ENCODE measurements around the gene PRAMEF14.
"Not testable (repeated sequence)": the region's sequence is repeated elsewhere in the genome, so short reads cannot be mapped to it uniquely, and the experiment has no call there.

DNA sequence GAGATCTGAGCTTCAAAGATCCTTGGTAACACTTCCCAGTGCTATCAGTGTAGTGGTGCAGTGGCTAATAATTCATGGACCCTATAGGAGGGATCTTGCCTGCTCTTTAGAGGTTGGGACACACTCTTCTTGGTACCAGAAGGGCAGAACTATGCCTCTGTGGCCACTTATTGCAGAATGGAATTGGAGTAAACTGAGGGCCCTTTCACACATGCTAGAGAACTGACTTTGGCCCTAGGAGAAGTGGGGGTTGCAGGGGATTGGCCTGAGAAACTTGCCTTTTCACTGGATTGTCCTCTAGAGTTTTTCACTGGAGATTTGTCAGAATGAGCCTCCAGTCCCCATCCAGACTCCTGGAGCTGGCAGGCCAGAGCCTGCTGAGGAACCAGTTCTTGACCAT, 42.4 kb upstream of the PRAMEF14 start, which contains the start of gene PRAMEF17:
- TF ChIP-seq, protein P1, sequence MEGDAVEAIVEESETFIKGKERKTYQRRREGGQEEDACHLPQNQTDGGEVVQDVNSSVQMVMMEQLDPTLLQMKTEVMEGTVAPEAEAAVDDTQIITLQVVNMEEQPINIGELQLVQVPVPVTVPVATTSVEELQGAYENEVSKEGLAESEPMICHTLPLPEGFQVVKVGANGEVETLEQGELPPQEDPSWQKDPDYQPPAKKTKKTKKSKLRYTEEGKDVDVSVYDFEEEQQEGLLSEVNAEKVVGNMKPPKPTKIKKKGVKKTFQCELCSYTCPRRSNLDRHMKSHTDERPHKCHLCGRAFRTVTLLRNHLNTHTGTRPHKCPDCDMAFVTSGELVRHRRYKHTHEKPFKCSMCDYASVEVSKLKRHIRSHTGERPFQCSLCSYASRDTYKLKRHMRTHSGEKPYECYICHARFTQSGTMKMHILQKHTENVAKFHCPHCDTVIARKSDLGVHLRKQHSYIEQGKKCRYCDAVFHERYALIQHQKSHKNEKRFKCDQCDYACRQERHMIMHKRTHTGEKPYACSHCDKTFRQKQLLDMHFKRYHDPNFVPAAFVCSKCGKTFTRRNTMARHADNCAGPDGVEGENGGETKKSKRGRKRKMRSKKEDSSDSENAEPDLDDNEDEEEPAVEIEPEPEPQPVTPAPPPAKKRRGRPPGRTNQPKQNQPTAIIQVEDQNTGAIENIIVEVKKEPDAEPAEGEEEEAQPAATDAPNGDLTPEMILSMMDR (IDR thresholded peaks at IDR 0.05) = not testable (repeated sequence)
- not testable (repeated sequence) for TF ChIP-seq POLR2A (IDR thresholded peaks at IDR 0.05)
